Neural progenitor cell (in vitro differentiated cells): ENCODE results near the gene SLC26A6. TPM values are rescaled to one million over a fixed set of nuclear protein-coding genes. Genes with fewer than 3 reads are reported as not detected.
A peak's percentile ranks its signal among the peaks of the same experiment; 100 is the strongest.

Experiments used
- DNase-seq: peaks from one replicate; pipeline ENCODE4 v3.0.0-alpha.2; 2016; ENCODE audit warnings: low spot score
- H2AFZ ChIP-seq: fragments of 200-600 bp; sonication (generic); replicated peaks from 2 replicates; pipeline ENCODE4 v1.6.1; 2016; ENCODE audit warnings: antibody characterized with exemption
- H3F3A ChIP-seq: fragments of 200-600 bp; sonication (generic); 2 replicates; pipeline ENCODE4 v1.6.1; 2016; ENCODE audit warnings: antibody characterized with exemption, low read depth
- H3K27ac ChIP-seq: fragments of 200-600 bp; sonication (generic); 2 replicates; pipeline ENCODE4 v1.5.1; 2016; ENCODE audit warnings: mild to moderate bottlenecking
- H3K27me3 ChIP-seq: fragments of 200-600 bp; sonication (generic); 2 replicates; pipeline ENCODE4 v1.6.1; 2016; ENCODE audit warnings: mild to moderate bottlenecking, moderate library complexity
- H3K36me3 ChIP-seq: fragments of 200-600 bp; sonication (generic); 2 replicates; pipeline ENCODE4 v1.5.1; 2016
- H3K4me1 ChIP-seq: fragments of 200-600 bp; sonication (generic); 2 replicates; pipeline ENCODE4 v1.6.1; 2016; ENCODE audit warnings: mixed run types
- H3K4me2 ChIP-seq: fragments of 200-600 bp; sonication (generic); 2 replicates; pipeline ENCODE4 v1.6.1; 2016
- H3K4me3 ChIP-seq: fragments of 200-600 bp; sonication (generic); 2 replicates; pipeline ENCODE4 v1.5.1; 2016
- H3K79me2 ChIP-seq: fragments of 200-600 bp; sonication (generic); 2 replicates; pipeline ENCODE4 v1.6.1; 2016; ENCODE audit warnings: low read depth
- H3K9ac ChIP-seq: fragments of 200-600 bp; sonication (generic); 2 replicates; pipeline ENCODE4 v1.6.1; 2016
- H3K9me3 ChIP-seq: fragments of 200-600 bp; sonication (generic); 2 replicates; pipeline ENCODE4 v1.5.1; 2016; ENCODE audit warnings: low read depth
- H4K20me1 ChIP-seq: fragments of 200-600 bp; sonication (generic); 2 replicates; pipeline ENCODE4 v1.6.1; 2016; ENCODE audit warnings: low read depth
- H3K27ac Mint-ChIP-seq: 3 replicates; pipeline ENCODE4 v1.8.0; 2021; ENCODE audit warnings: mixed read lengths
- H3K27me3 Mint-ChIP-seq: 2 replicates; pipeline ENCODE4 v1.8.0; 2022; ENCODE audit warnings: low read depth, mild to moderate bottlenecking, inconsistent platforms, moderate library complexity, mixed read lengths; ENCODE audit not compliant: insufficient read depth
- H3K36me3 Mint-ChIP-seq: 3 replicates; pipeline ENCODE4 v1.8.0; 2021; ENCODE audit warnings: mixed read lengths
- H3K4me1 Mint-ChIP-seq: 3 replicates; pipeline ENCODE4 v1.8.0; 2021; ENCODE audit warnings: mixed read lengths
- H3K4me3 Mint-ChIP-seq: 3 replicates; pipeline ENCODE4 v1.8.0; 2021; ENCODE audit warnings: mild to moderate bottlenecking, moderate library complexity, mixed read lengths
- H3K9me3 Mint-ChIP-seq: 3 replicates; pipeline ENCODE4 v1.8.0; 2020; ENCODE audit warnings: mixed read lengths
- CTCF ChIP-seq: fragments of 200-600 bp; sonication (generic); IDR thresholded peaks from 2 replicates; pipeline ENCODE4 v1.5.1; 2017; ENCODE audit warnings: antibody characterized with exemption, mild to moderate bottlenecking
- EZH2 ChIP-seq: fragments of 200-600 bp; sonication (generic); IDR thresholded peaks from 2 replicates; pipeline ENCODE4 v1.6.1; 2017; ENCODE audit warnings: antibody characterized with exemption, mild to moderate bottlenecking, moderate library complexity
- EZH2phosphoT487 ChIP-seq: fragments of 200-600 bp; sonication (generic); IDR thresholded peaks from 2 replicates; pipeline ENCODE4 v1.6.1; 2017; ENCODE audit warnings: antibody characterized with exemption
- total RNA-seq: library from RNA; depleted of rRNA; stranded (reverse); fragments of >200 nt; gene quantifications from 2 replicates; pipeline ENCODE4 v1.2.3, GENCODE V29; 2015; ENCODE audit warnings: low replicate concordance

SLC26A6 gene
- total RNA-seq, 1 donor from 2014 or later, result 42.5 TPM

- Histone ChIP-seq H3K4me2 (peak overlapping the region; percentile 75), H3K27me3 (peaks cover 8% of the 10 kb centered on the region), H3F3A (peaks cover 26% of the 10 kb centered on the region), H3K79me2 (peaks cover 9% of the 10 kb centered on the region), H3K4me1 (peaks cover 10% of the 10 kb centered on the region), H3K9me3 (no peaks in the 10 kb centered on the region), H2AFZ (no peak overlapping the region), H3K27ac (no peak overlapping the region), H4K20me1 (peaks cover 50% of the 10 kb centered on the region), H3K9ac (no peak overlapping the region), H3K4me3 (peak overlapping the region; percentile 51), H3K36me3 (no peaks in the 10 kb centered on the region)
- peaks cover 46% of the 10 kb centered on the region for H3K36me3 Mint-ChIP-seq
- peaks cover 3% of the 10 kb centered on the region for H3K9me3 Mint-ChIP-seq
- DNase-seq, result no peak
- no peak overlapping the region for H3K27ac Mint-ChIP-seq
- H3K4me3 Mint-ChIP-seq, result peak overlapping the region; percentile 67
- H3K27me3 Mint-ChIP-seq, result peaks cover 14% of the 10 kb centered on the region
- peaks cover 16% of the 10 kb centered on the region for H3K4me1 Mint-ChIP-seq
- no peak for TF ChIP-seq EZH2
- TF ChIP-seq EZH2phosphoT487, result no peak
- no peak for TF ChIP-seq CTCF
Observed at GRCh38 chr3:48655606-48656005, 20.3 kb upstream of the SLC26A6 start.

GRCh38 chr3:48655063-48655462, 19.8 kb upstream of the SLC26A6 start:
- Histone ChIP-seq H3K27ac (no peak overlapping the region), H4K20me1 (peaks cover 44% of the 10 kb centered on the region), H3K79me2 (peaks cover 6% of the 10 kb centered on the region), H3K9me3 (no peaks in the 10 kb centered on the region), H3K4me3 (peak overlapping the region; percentile 51), H3K36me3 (no peaks in the 10 kb centered on the region), H3K9ac (no peak overlapping the region), H3K4me1 (peaks cover 10% of the 10 kb centered on the region), H2AFZ (no peak overlapping the region), H3F3A (peaks cover 24% of the 10 kb centered on the region), H3K27me3 (peaks cover 8% of the 10 kb centered on the region), H3K4me2 (peak overlapping the region; percentile 75)
- peaks cover 16% of the 10 kb centered on the region for H3K4me1 Mint-ChIP-seq
- H3K27ac Mint-ChIP-seq, result no peak overlapping the region
- TF ChIP-seq EZH2phosphoT487, result no peak
- TF ChIP-seq EZH2, result no peak
- TF ChIP-seq CTCF, result no peak
- no peak for DNase-seq
- peaks cover 14% of the 10 kb centered on the region for H3K27me3 Mint-ChIP-seq
- H3K4me3 Mint-ChIP-seq, result peak overlapping the region; percentile 67
- H3K9me3 Mint-ChIP-seq, result peaks cover 3% of the 10 kb centered on the region
- peaks cover 44% of the 10 kb centered on the region for H3K36me3 Mint-ChIP-seq

GRCh38 chr3:48652923-48653715, 17.9 kb upstream of the SLC26A6 start:
- TF ChIP-seq EZH2 (no peak), EZH2phosphoT487 (no peak), CTCF (no peak)
- no peak overlapping the region for H2AFZ ChIP-seq
- H3K4me2 ChIP-seq, result no peak overlapping the region
- peaks cover 25% of the 10 kb centered on the region for H4K20me1 ChIP-seq
- H3K9ac ChIP-seq, result no peak overlapping the region
- peaks cover 10% of the 10 kb centered on the region for H3K4me1 ChIP-seq
- no peak overlapping the region for H3K4me3 Mint-ChIP-seq
- no peaks in the 10 kb centered on the region for H3K9me3 ChIP-seq
- H3K4me1 Mint-ChIP-seq, result peaks cover 14% of the 10 kb centered on the region
- H3K27me3 ChIP-seq, result peaks cover 8% of the 10 kb centered on the region
- no peak overlapping the region for H3K27ac Mint-ChIP-seq
- peaks cover 24% of the 10 kb centered on the region for H3F3A ChIP-seq
- H3K27ac ChIP-seq, result no peak overlapping the region
- peaks cover 28% of the 10 kb centered on the region for H3K36me3 Mint-ChIP-seq
- H3K36me3 ChIP-seq, result no peaks in the 10 kb centered on the region
- no peaks in the 10 kb centered on the region for H3K9me3 Mint-ChIP-seq
- peaks cover 12% of the 10 kb centered on the region for H3K27me3 Mint-ChIP-seq
- no peaks in the 10 kb centered on the region for H3K79me2 ChIP-seq
- DNase-seq, result no peak
- no peak overlapping the region for H3K4me3 ChIP-seq
